NB4 (cell line): Measurements from ENCODE around the gene CYTH1.

Source experiments
- MYC ChIP-seq: IDR thresholded peaks from 2 replicates; pipeline ENCODE4 v1.6.1; 2011; ENCODE audit warnings: low read depth, low read length
- TF ChIP-seq, protein P1 (sequence below): IDR thresholded peaks from one replicate; pipeline ENCODE4 v1.5.1; 2012; ENCODE audit warnings: low read depth, low read length
- TF ChIP-seq, protein P2 (sequence below): IDR thresholded peaks from 2 replicates; pipeline ENCODE4 v1.6.1; 2011; ENCODE audit warnings: low read depth, low read length

DNA sequence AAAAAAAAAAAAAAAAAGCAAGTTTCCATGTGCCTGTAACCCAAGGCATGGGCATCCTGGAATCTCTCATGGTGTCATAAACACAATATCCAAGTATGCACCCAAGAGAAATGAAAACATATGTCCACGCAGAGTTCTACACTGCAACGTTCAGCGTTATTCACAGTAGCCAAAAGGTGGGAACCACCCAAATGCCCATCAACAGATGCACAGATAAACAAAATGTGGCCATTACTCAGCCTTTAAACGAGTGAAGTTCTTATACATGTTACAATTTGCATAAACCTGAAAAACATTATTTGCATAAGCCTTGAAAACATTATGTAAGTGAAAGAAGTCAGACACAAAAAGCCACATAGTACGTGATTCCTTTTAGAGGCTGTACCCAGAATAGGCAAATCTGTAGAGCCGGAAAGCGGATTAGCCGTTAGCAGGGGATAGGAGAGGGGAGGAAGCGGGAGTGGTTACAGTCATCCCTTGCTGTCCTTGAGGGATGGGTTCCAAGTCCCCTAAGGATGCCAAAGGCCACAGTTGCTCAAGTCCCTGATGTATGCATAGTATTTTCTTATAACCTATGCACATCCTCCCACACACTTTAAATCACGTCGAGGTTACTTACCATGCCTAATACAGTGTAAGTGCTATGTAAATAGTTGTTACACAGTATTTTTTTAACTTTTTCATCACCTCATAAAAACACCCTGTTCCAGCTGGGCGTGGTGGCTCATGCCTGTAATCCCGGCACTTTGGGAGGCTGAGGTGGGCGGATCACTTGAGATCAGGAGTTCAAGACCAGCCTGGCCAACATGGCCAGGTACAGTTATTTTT is 157.5 kb downstream of the CYTH1 start:
- TF ChIP-seq, protein P1, sequence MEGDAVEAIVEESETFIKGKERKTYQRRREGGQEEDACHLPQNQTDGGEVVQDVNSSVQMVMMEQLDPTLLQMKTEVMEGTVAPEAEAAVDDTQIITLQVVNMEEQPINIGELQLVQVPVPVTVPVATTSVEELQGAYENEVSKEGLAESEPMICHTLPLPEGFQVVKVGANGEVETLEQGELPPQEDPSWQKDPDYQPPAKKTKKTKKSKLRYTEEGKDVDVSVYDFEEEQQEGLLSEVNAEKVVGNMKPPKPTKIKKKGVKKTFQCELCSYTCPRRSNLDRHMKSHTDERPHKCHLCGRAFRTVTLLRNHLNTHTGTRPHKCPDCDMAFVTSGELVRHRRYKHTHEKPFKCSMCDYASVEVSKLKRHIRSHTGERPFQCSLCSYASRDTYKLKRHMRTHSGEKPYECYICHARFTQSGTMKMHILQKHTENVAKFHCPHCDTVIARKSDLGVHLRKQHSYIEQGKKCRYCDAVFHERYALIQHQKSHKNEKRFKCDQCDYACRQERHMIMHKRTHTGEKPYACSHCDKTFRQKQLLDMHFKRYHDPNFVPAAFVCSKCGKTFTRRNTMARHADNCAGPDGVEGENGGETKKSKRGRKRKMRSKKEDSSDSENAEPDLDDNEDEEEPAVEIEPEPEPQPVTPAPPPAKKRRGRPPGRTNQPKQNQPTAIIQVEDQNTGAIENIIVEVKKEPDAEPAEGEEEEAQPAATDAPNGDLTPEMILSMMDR = no peak
- TF ChIP-seq, protein P2, sequence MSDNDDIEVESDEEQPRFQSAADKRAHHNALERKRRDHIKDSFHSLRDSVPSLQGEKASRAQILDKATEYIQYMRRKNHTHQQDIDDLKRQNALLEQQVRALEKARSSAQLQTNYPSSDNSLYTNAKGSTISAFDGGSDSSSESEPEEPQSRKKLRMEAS = no peak
- no peak for TF ChIP-seq MYC
